T-cell (primary cell): ENCODE results near the gene GULP1. TPM values are rescaled to one million over a fixed set of nuclear protein-coding genes. Genes with fewer than 3 reads are reported as not detected.

Experiments
- ATAC-seq, 4 experiments: fragments of 200-7000 bp in 3 of 4; fragments of 150-1000 bp in 1 of 4; cut with Tn5 transposase; replicated peaks in 1 of 4; 1 replicate in 3 of 4; 2 replicates in 1 of 4; pipeline ENCODE4 v1.10.0; 2021; ENCODE audit warnings: moderate library complexity in 3 of 4, mild to moderate bottlenecking in 2 of 4, moderate number of reproducible peaks in 1 of 4
- CTCF ChIA-PET, 2 donors: fragments of 300-600 bp; sonication (Branson Sonifier 250); formaldehyde crosslinking; loops; one replicate each; lab custom pipeline; 2022; ENCODE audit warnings: antibody characterized with exemption in 2 of 2; lab: Charles Lee
- POLR2A ChIA-PET, 2 donors: fragments of 300-600 bp; sonication (Branson Sonifier 250); formaldehyde crosslinking; loops; one replicate each; lab custom pipeline; 2022; ENCODE audit warnings: antibody characterized with exemption in 2 of 2; lab: Charles Lee
- DNase-seq, 35 experiments: peaks; one replicate each; pipeline versions ENCODE4 v3.0.0 to v3.0.0-alpha.2; 2013 to 2023
- H3K27ac ChIP-seq: one replicate; pipeline ENCODE4 v1.5.1; 2013; ENCODE audit warnings: low read length
- H3K27me3 ChIP-seq, 2 experiments: replicated peaks in 1 of 2; 1 replicate in 1 of 2; 2 replicates in 1 of 2; pipeline versions ENCODE4 v1.6.1 to v1.7.0; 2013; ENCODE audit warnings: low read length in 1 of 2, mixed read lengths in 1 of 2; ENCODE audit not compliant: control insufficient read depth in 2 of 2, insufficient read depth in 2 of 2; ENCODE audit errors: extremely low read depth in 1 of 2
- H3K36me3 ChIP-seq, 2 donors: 1 replicate in 1 of 2; 2 replicates in 1 of 2; pipeline versions ENCODE4 v1.6.1 to v1.7.0; 2013; ENCODE audit warnings: low read length in 1 of 2; ENCODE audit not compliant: control insufficient read depth in 2 of 2, insufficient read depth in 1 of 2; ENCODE audit errors: extremely low read depth in 1 of 2
- H3K4me1 ChIP-seq, 2 experiments: 1 replicate in 1 of 2; 2 replicates in 1 of 2; pipeline versions ENCODE4 v1.6.1 to v1.7.0; 2013; ENCODE audit warnings: low read length in 2 of 2, mixed read lengths in 1 of 2; ENCODE audit not compliant: insufficient read depth in 2 of 2, control insufficient read depth in 1 of 2; ENCODE audit errors: extremely low read depth in 1 of 2
- H3K4me3 ChIP-seq, 2 donors: 1 replicate in 1 of 2; 2 replicates in 1 of 2; pipeline versions ENCODE4 v1.5.1 to v1.7.0; 2013; ENCODE audit warnings: mild to moderate bottlenecking in 2 of 2, low read length in 1 of 2, moderate library complexity in 1 of 2; ENCODE audit not compliant: control insufficient read depth in 1 of 2; ENCODE audit errors: extremely low read depth in 1 of 2
- H3K9me3 ChIP-seq: 2 replicates; pipeline ENCODE4 v1.7.0; 2013
- H3K27ac Mint-ChIP-seq, 2 donors: one replicate each; pipeline ENCODE4 v1.8.0; 2020 to 2021; ENCODE audit warnings: mild to moderate bottlenecking in 2 of 2, mixed read lengths in 2 of 2
- H3K27me3 Mint-ChIP-seq, 2 donors: one replicate each; pipeline ENCODE4 v1.8.0; 2021 to 2022; ENCODE audit warnings: mixed read lengths in 2 of 2
- H3K36me3 Mint-ChIP-seq: one replicate; pipeline ENCODE4 v1.8.0; 2021; ENCODE audit warnings: mixed read lengths
- H3K4me1 Mint-ChIP-seq, 3 donors: one replicate each; pipeline ENCODE4 v1.8.0; 2020 to 2022; ENCODE audit warnings: mixed read lengths in 3 of 3, mild to moderate bottlenecking in 1 of 3
- H3K4me3 Mint-ChIP-seq, 3 donors: one replicate each; pipeline ENCODE4 v1.8.0; 2020 to 2022; ENCODE audit warnings: mild to moderate bottlenecking in 3 of 3, mixed read lengths in 3 of 3, moderate library complexity in 3 of 3
- H3K9me3 Mint-ChIP-seq, 3 donors: one replicate each; pipeline ENCODE4 v1.8.0; 2020 to 2022; ENCODE audit warnings: mixed read lengths in 3 of 3
- WGBS: methylation state at CpG from one replicate; pipeline ENCODE4 v1.1.5; 2013; ENCODE audit warnings: missing lambda C conversion rate; ENCODE audit not compliant: insufficient coverage; 5-methylcytosine and 5-hydroxymethylcytosine counted together
- total RNA-seq, 35 experiments: library from RNA in 6 of 35; stranded (reverse) in 6 of 35; fragments of 120-200 nt in 1 of 35; gene quantifications; one replicate each; pipeline versions ENCODE4 v1.2.1 to v1.2.4 and lab custom pipeline; 2013 to 2026

Gene GULP1, protein sequence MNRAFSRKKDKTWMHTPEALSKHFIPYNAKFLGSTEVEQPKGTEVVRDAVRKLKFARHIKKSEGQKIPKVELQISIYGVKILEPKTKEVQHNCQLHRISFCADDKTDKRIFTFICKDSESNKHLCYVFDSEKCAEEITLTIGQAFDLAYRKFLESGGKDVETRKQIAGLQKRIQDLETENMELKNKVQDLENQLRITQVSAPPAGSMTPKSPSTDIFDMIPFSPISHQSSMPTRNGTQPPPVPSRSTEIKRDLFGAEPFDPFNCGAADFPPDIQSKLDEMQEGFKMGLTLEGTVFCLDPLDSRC
- total RNA-seq = under 1 TPM in 3 of 5 donors, not detected in 2; 0.13 to 0.47 (median 0.13) TPM
- 0.33 TPM for total RNA-seq (2013)
- 0 to 0.63 (median 0) reads per million in 29 experiments for total RNA-seq (lab: John Stamatoyannopoulos, UW)

DNA sequence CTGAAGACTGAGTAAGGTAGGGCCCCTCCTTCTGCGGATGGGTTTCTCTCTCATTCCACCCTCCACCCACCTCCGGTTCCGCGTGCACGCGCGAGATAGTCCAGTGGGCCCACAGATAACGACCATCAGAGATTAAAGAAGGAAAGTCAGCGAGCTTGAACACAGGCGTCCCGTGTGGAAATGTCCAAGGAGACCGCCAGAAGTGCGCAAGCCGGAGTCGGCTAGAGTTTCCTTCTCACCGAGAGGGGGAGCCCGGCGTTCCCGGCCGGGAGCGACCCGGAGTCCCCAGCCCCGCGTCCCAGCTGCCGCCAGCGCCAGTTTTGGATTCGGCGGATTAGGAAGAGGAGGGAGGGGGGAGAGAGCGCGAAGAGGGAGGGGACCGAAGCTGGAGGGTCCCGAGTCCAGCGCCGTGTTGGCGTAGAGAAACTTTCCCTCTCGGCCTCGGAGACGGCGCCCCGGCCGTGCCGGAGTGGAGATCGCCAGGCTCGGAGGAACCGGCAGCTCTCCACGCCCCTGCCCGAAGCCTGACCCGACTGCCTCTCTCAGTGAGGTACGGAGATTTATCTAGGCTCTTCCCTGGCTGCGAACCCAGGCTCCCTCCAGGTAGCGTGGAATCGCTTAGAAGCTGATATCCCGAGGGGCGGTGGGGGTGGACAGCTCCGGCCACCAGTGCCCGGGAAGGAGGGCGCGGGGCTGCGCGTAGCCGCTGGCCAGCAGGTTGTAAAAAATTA lies at the start of gene GULP1:
TSS of gene GULP1 (plus strand) at position 258 of the 731 bp plus-strand sequence. CDS start 185,829 bp downstream, outside the sequence.
- no peaks in the 10 kb centered on the region for H3K36me3 Mint-ChIP-seq
- H3K4me3 ChIP-seq = peak within 1 kb of the TSS in 1 of 2 donors; percentile 29
- H3K4me3 Mint-ChIP-seq = peak within 1 kb of the TSS in 2 of 3 donors; percentile 46 to 60
- peak in 1 of 4 experiments; percentile 12 for ATAC-seq
- H3K4me1 Mint-ChIP-seq = peaks cover 8 to 13% (median 12%) of the 10 kb centered on the region in 3 donors
- no peak for DNase-seq
- ChIA-PET CTCF (no interaction called here), POLR2A (no interaction called here)
- WGBS = 4% methylated on average over 55 of the region's 61 CpGs
- H3K4me1 ChIP-seq = peaks cover 0 to 8% of the 10 kb centered on the region in 2 experiments
- H3K36me3 ChIP-seq = no peaks in the 10 kb centered on the region
- H3K9me3 ChIP-seq = no peaks in the 10 kb centered on the region
- no peak within 1 kb of the TSS for H3K27ac ChIP-seq
- H3K9me3 Mint-ChIP-seq = no peaks in the 10 kb centered on the region
- peaks cover 7 to 20% of the 10 kb centered on the region in 2 experiments for H3K27me3 ChIP-seq
- peaks cover 32 to 38% of the 10 kb centered on the region in 2 donors for H3K27me3 Mint-ChIP-seq
- H3K27ac Mint-ChIP-seq = no peak within 1 kb of the TSS

GRCh38 chr2:188243381-188243780 lies 48.3 kb upstream of the GULP1 start:
- Histone ChIP-seq H3K36me3 (no peaks in the 10 kb centered on the region), H3K4me3 (no peak overlapping the region), H3K4me1 (no peaks in the 10 kb centered on the region), H3K27me3 (no peaks in the 10 kb centered on the region), H3K9me3 (no peaks in the 10 kb centered on the region), H3K27ac (no peak overlapping the region)
- H3K27ac Mint-ChIP-seq = no peak overlapping the region
- H3K36me3 Mint-ChIP-seq = no peaks in the 10 kb centered on the region
- ATAC-seq (no peak), DNase-seq (no peak)
- POLR2A ChIA-PET = no interaction called here
- H3K4me1 Mint-ChIP-seq = no peaks in the 10 kb centered on the region
- no peaks in the 10 kb centered on the region for H3K27me3 Mint-ChIP-seq
- WGBS = no CpG with 5 or more reads among the region's 1 CpG
- H3K9me3 Mint-ChIP-seq = peaks cover 0 to 11% (median 0%) of the 10 kb centered on the region in 3 donors
- H3K4me3 Mint-ChIP-seq = no peak overlapping the region
- CTCF ChIA-PET = no interaction called here

DNA sequence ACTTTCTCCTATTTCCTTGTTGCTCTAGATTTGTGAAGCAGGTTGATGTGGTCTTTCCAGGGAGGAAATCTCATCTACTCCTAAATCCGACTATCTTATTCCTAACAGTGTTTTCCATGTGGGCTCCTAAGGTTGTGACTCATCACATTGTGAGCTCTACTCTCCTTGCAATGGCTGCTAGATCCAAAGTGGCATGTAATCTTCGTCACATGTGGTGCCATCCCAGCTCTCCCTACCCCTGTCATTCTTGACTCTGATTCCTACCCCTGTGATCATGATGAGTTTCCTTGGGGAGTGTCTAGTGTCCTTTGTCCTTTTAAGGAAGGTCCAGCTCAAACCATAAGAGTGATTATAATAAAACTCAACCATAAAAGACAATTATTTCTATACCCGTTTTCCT lies 47.3 kb upstream of the GULP1 start:
- H3K9me3 Mint-ChIP-seq = peaks cover 0 to under 1% (median 0%) of the 10 kb centered on the region in 3 donors
- no peaks in the 10 kb centered on the region for H3K9me3 ChIP-seq
- ChIA-PET POLR2A (no interaction called here), CTCF (no interaction called here)
- ATAC-seq = no peak
- H3K27ac Mint-ChIP-seq = no peak overlapping the region
- H3K36me3 ChIP-seq = no peaks in the 10 kb centered on the region
- no peak overlapping the region for H3K4me3 ChIP-seq
- no peaks in the 10 kb centered on the region for H3K27me3 ChIP-seq
- no peaks in the 10 kb centered on the region for H3K4me1 ChIP-seq
- no peak for DNase-seq
- WGBS = no CpG with 5 or more reads among the region's 3 CpGs
- no peaks in the 10 kb centered on the region for H3K4me1 Mint-ChIP-seq
- no peak overlapping the region for H3K4me3 Mint-ChIP-seq
- no peaks in the 10 kb centered on the region for H3K27me3 Mint-ChIP-seq
- no peaks in the 10 kb centered on the region for H3K36me3 Mint-ChIP-seq
- no peak overlapping the region for H3K27ac ChIP-seq

- H3K4me3 ChIP-seq = no peak overlapping the region
Observed at GRCh38 chr2:188245230-188245629, 46.4 kb upstream of the GULP1 start.

GRCh38 chr2:188248513-188248912 lies 43.2 kb upstream of the GULP1 start:
- peaks cover 0 to 12% (median 0%) of the 10 kb centered on the region in 3 donors for H3K9me3 Mint-ChIP-seq
- H3K4me3 Mint-ChIP-seq = no peak overlapping the region
- no peak overlapping the region for H3K27ac Mint-ChIP-seq
- H3K36me3 Mint-ChIP-seq = no peaks in the 10 kb centered on the region
- no peaks in the 10 kb centered on the region for H3K36me3 ChIP-seq
- ATAC-seq = no peak
- CTCF ChIA-PET = no interaction called here
- no peak for DNase-seq
- H3K4me1 ChIP-seq = no peaks in the 10 kb centered on the region
- POLR2A ChIA-PET = no interaction called here
- no peaks in the 10 kb centered on the region for H3K27me3 Mint-ChIP-seq
- H3K27ac ChIP-seq = no peak overlapping the region
- H3K4me3 ChIP-seq = no peak overlapping the region
- H3K27me3 ChIP-seq = no peaks in the 10 kb centered on the region
- 100% methylated on average over 2 of the region's 2 CpGs for WGBS
- no peaks in the 10 kb centered on the region for H3K4me1 Mint-ChIP-seq
- peaks cover 2% of the 10 kb centered on the region for H3K9me3 ChIP-seq

More at GRCh38 chr2:188245230-188245629, 46.4 kb upstream of the GULP1 start:
- Histone ChIP-seq H3K36me3 (no peaks in the 10 kb centered on the region), H3K27me3 (no peaks in the 10 kb centered on the region), H3K4me1 (no peaks in the 10 kb centered on the region), H3K9me3 (no peaks in the 10 kb centered on the region), H3K27ac (no peak overlapping the region)
- CTCF ChIA-PET = no interaction called here
- no peaks in the 10 kb centered on the region for H3K4me1 Mint-ChIP-seq
- H3K36me3 Mint-ChIP-seq = no peaks in the 10 kb centered on the region
- DNase-seq = no peak
- H3K27me3 Mint-ChIP-seq = no peaks in the 10 kb centered on the region
- POLR2A ChIA-PET = no interaction called here
- no peak overlapping the region for H3K27ac Mint-ChIP-seq
- no peaks in the 10 kb centered on the region for H3K9me3 Mint-ChIP-seq
- no peak for ATAC-seq
- no peak overlapping the region for H3K4me3 Mint-ChIP-seq
- WGBS = 80% methylated on average over 1 of the region's 5 CpGs

- no peak for ATAC-seq
- H3K9me3 Mint-ChIP-seq = peaks cover 0 to 15% (median 0%) of the 10 kb centered on the region in 3 donors
- WGBS = no CpG with 5 or more reads among the region's 1 CpG
Observed at GRCh38 chr2:188251034-188251433, 40.6 kb upstream of the GULP1 start.

More at GRCh38 chr2:188251034-188251433, 40.6 kb upstream of the GULP1 start:
- H3K27me3 ChIP-seq = no peaks in the 10 kb centered on the region
- no peak for DNase-seq
- H3K36me3 Mint-ChIP-seq = no peaks in the 10 kb centered on the region
- H3K9me3 ChIP-seq = peaks cover 2% of the 10 kb centered on the region
- H3K27me3 Mint-ChIP-seq = no peaks in the 10 kb centered on the region
- no peak overlapping the region for H3K4me3 Mint-ChIP-seq
- H3K4me1 Mint-ChIP-seq = no peaks in the 10 kb centered on the region
- H3K4me1 ChIP-seq = no peaks in the 10 kb centered on the region
- H3K27ac ChIP-seq = no peak overlapping the region
- H3K4me3 ChIP-seq = no peak overlapping the region
- CTCF ChIA-PET = no interaction called here
- POLR2A ChIA-PET = no interaction called here
- no peak overlapping the region for H3K27ac Mint-ChIP-seq
- no peaks in the 10 kb centered on the region for H3K36me3 ChIP-seq
